ENCODE measurements around the gene ONECUT3.

DNA sequence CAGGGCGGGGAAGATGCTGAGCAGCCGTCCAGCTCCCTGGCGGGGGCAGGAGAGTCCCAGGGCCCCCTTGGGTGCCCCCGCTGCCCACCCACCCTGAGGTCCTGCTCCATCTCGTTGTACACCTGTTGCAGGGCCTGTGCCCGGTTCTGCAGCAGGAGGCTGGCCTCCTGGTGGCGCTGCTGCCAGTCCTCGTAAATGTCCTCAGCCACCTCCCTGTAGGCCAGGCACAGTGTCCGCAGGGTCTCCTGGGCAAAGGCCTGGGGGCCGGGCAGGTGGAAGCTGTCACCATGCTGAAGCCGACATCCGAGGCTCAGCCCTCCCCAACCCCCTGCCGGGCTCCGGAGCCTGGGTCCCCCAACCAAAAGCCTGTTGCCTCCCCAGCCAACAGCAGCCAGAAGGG lies 38.6 kb downstream of the ONECUT3 start:
- TF ChIP-seq CTCF (IDR thresholded peaks at IDR 0.05; ENCODE audit: low read depth, low read length) (peak; percentile 9; the same call in 1 of the 2 replicates), EZH2phosphoT487 (IDR thresholded peaks at IDR 0.05; ENCODE audit: low read depth) (no peak)
